ENCODE measurements around the gene DIPK1A.

DNA sequence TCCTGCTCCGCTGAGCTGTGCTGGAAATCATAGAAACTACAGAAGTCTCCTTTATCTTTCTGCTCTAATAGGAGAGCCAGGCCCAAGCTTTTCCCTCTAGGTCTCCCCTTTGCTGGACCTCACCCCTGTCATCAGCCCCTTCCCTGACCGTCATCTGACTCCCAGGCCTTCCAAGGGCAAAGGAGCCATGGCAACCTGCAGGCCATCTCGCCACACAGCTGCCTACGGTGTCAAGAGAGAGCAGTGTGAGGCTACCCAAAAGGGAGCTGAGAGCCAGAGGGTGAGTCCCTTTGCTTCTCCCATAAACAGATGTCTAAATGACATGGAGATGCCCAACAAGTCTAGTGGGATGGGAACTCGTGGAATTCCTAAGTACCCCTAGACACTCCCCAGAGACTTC lies 37.6 kb upstream of the DIPK1A start:
- TF ChIP-seq POLR2A (IDR thresholded peaks at IDR 0.05) (no peak), CTCF (IDR thresholded peaks at IDR 0.05) (no peak)

Data from adrenal gland (tissue), 5 donors.